Stimulated activated CD8-positive, alpha-beta memory T cell treated with anti-CD3 and anti-CD28 coated beads, Interleukin-15, amount 100 ng/mL, for 1 hour (primary cell): ENCODE results near the gene GSTCD.
"Not testable (repeated sequence)": the region's sequence is repeated elsewhere in the genome, so short reads cannot be mapped to it uniquely, and the experiment has no call there.

Experiments
- DNase-seq: peaks from one replicate; pipeline ENCODE4 v3.0.0-alpha.2; 2020; ENCODE audit warnings: low read depth

GSTCD gene

DNA sequence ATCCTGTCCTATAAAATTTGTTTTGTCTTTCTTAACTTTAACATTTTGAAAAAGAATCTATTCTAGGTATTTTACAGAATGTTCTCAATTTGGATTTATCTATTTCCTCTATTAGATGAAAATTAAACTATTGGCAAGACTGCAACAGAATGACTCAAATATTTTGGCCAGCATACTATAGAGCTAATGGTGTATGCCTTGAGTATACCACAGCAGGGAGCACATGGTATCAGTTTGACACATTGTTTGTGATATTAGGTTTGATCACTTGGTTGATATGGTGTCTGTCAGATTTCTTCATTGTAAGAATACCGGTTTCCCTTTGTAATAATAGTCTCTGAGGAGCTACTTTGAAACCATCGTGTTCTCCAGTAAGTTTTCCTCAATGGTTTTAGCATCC, 98.9 kb downstream of the GSTCD start:
- no peak for DNase-seq

GRCh38 chr4:105808030-105808749, 99.6 kb downstream of the GSTCD start:
- no peak for DNase-seq

- DNase-seq, result no peak
Observed at GRCh38 chr4:105808750-105809041, 100.1 kb downstream of the GSTCD start.

GRCh38 chr4:105815701-105816100, 107.1 kb downstream of the GSTCD start:
- DNase-seq, result no peak

- DNase-seq, result no peak
Observed at GRCh38 chr4:105822061-105822460, 113.5 kb downstream of the GSTCD start.

- no peak for DNase-seq
Observed at GRCh38 chr4:105828074-105828473, 119.5 kb downstream of the GSTCD start.

GRCh38 chr4:105831189-105831588, 122.6 kb downstream of the GSTCD start:
- DNase-seq, result no peak

DNA sequence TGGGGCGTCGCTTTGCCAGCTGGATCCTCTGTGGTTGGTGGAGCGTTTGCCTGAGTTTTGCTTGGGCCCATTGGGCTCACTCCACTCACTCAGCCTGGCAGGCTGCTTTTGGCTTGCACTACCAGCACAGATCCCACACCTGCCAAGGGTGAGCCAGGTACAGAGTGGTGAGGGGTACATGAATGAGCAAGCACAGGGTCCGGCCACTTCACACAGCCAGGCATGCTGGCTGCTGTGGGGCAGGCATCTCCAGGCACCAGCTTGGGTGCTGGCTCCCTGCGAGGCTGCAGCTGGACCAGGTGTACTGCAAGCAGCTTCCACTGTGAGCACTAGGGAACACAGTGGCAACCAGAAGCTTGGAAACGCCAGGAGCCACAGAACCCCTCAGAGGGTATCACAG, 126.6 kb downstream of the GSTCD start:
- DNase-seq, result no peak

- DNase-seq, result no peak
Observed at GRCh38 chr4:105836537-105836936, 128.0 kb downstream of the GSTCD start.

DNA sequence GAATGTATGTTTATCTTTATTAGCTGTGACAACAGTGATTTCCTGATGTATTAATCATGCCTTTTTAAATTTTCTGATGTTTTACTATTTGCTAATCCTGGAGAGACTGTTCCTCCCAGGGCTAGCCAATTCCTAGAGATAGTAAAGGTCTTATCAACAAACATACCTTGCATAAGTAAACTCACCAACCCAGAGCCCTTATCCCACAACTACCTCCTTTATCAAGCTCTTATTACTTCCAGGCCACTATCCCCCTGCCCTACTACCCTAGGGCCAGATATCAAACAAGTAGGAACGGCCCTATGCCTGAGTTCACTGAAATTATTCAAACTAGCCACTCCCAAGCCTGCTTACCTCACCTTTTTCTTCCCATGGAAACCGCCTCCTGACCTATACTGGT, 128.5 kb downstream of the GSTCD start:
- DNase-seq, result no peak

GRCh38 chr4:105838082-105838481, 129.5 kb downstream of the GSTCD start:
- no peak for DNase-seq

GRCh38 chr4:105840426-105841174, 132.0 kb downstream of the GSTCD start:
- no peak for DNase-seq

- no peak for DNase-seq
Observed at GRCh38 chr4:105843941-105844340, 135.4 kb downstream of the GSTCD start.

GRCh38 chr4:105845559-105845958, 137.0 kb downstream of the GSTCD start:
- DNase-seq, result no peak

DNA sequence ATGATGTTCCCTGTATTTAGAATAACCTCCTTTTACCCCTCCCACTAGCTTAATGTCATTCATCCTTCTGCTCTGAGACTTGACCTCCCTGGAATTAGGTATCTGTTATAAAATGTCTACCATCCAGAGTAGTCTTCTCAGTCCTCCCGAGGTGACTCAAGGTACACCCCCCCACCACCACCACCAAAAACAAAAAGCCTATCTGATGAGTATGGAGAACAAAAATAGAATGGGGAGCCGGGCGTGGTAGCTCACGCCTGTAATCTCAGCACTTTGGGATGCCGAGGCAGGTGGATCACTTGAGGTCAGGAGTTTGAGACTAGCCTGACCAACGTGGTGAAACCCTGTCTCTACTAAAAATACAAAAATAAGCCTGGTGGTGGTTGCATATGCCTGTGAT, 139.8 kb downstream of the GSTCD start:
- not testable (repeated sequence) for DNase-seq

GRCh38 chr4:105851196-105851595, 142.6 kb downstream of the GSTCD start:
- DNase-seq, result no peak

DNA sequence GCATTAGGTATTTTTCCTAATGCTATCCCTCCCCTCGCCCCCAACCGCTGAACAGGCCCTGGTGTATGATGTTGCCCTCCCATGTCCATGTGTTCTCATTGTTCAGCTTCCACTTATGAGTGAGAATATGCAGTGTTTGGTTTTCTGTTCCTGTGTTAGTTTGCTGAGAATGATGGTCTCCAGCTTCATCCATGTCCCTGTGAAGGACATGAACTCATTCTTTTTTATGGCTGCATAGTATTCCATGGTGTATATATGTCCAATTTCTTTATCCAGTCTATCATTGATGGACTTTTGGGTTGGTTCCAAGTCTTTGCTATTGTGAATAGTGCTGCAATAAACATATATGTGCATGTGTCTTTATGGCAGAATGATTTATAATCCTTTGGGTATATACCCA, 143.6 kb downstream of the GSTCD start:
- DNase-seq, result not testable (repeated sequence)

DNA sequence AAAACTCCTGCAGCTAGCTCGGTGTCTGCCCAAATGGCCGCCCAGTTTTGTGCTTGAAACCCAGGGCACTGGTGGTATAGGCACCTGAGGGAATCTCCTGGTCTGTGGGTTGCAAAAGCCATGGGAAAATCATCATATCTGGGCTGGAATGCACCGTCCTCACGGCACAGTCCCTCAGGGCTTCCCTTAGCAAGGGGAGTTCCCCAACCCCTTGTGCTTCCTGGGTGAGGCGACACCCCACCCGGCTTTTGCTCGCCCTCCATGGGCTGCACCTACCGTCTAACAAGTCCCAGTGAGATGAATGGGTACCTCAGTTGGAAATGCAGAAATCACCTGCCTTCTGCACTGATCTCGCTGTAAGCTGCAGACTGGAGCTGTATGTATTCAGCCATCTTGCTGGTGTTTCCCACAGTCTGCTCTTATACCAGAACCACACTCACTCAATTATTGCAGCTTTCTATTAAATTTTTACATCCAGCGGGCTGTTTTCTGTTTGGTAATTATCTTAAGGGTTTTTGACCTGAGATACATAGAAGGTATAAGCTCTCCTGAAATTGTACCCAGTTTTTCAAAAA, 150.0 kb downstream of the GSTCD start:
- DNase-seq, result no peak

DNA sequence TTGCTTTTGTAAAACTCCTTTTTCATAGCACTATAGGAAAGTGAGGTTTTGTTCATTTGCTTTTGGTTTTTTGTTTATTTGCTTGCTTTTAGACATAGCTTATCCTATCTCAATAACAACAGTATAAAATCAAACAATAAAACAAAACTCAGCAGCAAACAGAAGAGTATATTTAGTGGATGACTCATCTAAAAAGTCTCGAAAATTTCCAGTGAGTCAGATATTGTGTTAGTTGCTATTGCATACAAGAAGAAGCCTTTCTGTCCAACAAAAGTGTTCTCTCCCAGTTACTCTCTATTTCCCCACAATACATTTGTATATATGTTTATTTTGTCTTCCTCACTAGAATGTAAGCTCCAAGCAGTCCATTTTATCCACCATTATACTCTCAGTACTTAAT, 150.6 kb downstream of the GSTCD start:
- no peak for DNase-seq

- DNase-seq, result no peak
Observed at GRCh38 chr4:105870963-105871362, 162.4 kb downstream of the GSTCD start.

DNA sequence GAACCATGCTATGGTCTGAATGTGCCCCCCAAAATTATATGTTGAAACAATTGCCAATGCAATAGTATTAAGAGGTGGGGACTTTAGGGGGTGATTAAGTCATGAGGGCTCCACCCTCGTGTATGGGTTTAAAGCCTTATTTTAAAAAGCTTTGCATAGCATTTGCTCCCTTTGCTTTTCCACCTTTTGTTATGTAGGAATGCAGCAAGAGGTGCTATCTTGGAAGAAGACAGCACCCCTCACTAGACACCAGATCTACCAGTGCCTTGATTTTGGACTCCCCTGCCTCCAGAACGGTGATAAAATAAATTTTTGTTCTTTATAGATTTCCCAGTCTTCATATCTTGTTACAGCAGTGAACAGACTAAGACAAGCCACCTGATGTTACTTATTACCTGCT, 163.4 kb downstream of the GSTCD start:
- no peak for DNase-seq

DNA sequence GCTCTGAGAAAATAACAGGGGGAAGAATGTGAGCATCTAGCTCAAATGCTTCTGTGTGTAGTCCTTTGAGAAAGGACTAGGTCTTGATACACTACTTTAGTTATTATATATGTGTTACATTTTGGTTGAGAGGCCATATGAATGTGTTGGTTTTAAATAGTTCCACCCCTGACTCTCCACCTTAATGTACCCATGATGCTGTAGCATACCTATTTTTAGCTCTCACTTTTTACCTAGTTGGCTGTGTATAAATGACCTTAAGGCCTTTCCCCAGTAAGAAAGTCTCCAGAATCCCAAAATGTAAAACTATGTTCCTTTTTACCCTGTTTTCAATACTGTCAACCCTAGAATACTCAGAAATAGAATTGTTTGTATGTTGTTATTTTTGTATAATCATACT, 166.6 kb downstream of the GSTCD start:
- no peak for DNase-seq

DNA sequence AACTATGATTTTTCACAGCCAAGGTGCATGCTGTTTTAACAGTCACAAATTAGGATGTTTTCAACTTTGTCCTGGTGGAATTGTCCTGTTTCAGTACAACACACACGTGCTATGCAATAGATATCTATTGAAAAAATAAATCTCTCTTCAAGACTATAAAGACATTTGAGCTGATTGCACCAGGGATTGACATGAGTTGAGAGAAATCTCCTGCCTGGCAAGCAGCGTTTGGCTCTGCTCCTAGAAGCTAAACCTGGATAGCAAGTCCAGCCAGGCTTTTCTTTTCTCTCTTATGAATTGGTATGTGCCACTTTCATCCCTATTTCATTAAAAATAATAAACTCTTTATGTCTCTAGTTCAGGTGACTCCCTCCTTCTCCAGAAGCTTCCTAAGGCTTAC, 170.1 kb downstream of the GSTCD start:
- no peak for DNase-seq

DNA sequence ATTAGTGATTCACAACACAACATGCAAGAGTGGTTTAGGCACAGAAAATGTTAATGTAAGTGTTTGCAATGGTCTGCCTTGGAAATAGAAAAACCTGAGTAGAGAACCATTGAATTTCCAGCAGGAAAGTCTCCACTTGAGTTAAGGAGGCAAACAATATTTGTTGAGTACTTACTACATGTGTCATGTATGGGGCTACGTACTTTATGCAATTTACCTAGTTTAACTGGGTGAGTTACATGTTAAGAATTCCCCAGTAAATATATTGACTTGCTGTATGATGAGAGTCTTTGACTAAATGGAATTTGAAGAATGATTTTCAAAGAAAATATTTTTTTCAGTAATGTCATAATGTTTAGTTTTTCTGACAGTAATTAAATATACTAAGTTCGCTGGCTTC, 178.9 kb downstream of the GSTCD start:
- DNase-seq, result no peak
